Right forelimb (tissue), 1 donor: ENCODE measurements around the gene SV2B.

ENCODE experiments used
- DNase-seq: peaks from one replicate; pipeline ENCODE4 v3.0.0-alpha.2; 2018

SV2B gene

DNA sequence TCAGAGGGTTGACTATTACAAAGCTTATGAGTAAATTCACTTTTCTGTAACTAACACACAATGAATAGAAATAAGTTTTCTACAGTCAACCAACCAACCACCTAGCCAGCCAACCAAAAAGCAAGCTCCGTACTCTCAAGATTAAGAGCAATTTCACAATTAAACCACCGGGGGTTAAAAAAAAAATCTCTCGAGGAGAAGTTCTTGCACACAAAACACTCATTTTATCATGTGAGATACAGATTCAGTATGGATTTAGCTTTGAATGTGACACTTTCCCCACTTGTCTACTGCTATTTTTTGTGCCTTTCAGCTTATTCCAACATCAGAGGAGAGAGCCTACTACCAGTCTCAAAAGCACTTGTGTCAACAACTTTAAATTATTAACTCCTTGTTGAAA, 135.3 kb downstream of the SV2B start:
- DNase-seq, result no peak

GRCh38 chr15:91237445-91237844, 137.4 kb downstream of the SV2B start:
- DNase-seq, result no peak

- no peak for DNase-seq
These were observed 138.8 kb downstream of the SV2B start for GRCh38 chr15:91238644-91239425.

DNA sequence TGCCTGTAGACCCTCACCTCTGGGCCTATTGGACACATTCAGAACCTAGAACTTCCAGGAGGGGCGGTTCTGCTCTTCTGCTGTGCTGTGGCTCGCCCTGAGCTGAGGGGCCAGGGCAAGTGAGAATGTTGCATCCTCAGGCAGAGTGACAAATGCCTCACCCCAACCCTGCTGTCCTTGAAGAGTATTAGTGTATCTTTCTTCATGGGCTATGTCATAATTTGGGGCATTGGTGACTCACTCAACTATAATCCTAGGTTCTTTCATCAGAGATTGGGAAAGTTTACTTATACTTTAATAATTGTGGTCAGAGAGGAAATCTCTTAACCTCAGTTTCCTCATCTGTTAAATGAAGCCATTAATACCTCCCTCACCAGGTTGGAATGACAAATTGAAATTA, 143.8 kb downstream of the SV2B start:
- DNase-seq, result no peak

- DNase-seq, result no peak
These were observed 144.9 kb downstream of the SV2B start for GRCh38 chr15:91244919-91245318.

- no peak for DNase-seq
These were observed 146.9 kb downstream of the SV2B start for GRCh38 chr15:91246998-91247397.

DNA sequence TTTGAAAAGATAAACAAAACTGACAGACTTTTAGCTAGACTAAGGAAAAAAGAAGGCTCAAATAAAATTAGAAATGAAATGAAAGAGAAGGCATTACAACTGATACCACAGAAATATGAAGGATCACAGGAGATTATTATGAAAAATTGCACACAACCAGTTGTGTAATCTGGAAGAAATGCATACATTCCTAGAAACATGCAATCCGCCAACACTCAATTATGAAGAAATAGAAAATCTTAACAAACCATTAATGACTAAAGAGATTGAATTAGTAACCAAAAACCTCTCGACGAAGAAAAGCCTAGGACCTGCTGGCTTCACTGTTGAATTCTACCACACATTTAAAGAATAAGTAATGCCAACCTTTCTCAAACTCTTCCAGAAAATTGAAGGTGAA, 149.5 kb downstream of the SV2B start:
- no peak for DNase-seq

- DNase-seq, result no peak
These were observed 152.3 kb downstream of the SV2B start for GRCh38 chr15:91252322-91252721.

- DNase-seq, result no peak
These were observed 152.7 kb downstream of the SV2B start for GRCh38 chr15:91252756-91253155.

GRCh38 chr15:91253605-91254004, 153.5 kb downstream of the SV2B start:
- no peak for DNase-seq

DNA sequence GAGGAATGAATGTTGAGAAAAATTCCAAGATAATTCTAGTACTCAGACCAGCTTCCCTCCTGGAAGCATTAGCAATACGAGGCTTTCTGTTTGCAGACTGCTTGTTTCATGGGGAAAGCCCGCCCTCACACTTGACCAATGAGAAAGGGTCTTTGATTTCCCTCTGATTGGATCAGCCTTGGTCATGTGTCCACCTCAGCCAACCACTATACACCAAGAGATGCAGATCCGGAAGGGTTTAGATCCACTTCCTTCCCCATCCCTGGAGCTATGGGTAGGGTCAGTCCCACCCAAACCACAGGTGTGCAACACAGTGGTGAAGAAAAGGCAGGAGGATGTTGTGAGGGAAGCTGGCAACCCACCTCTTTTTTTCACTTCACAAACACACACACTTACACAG, 154.7 kb downstream of the SV2B start:
- DNase-seq, result no peak

GRCh38 chr15:91255670-91256192, 155.7 kb downstream of the SV2B start:
- no peak for DNase-seq

GRCh38 chr15:91257746-91258414, 157.8 kb downstream of the SV2B start:
- no peak for DNase-seq

GRCh38 chr15:91258415-91258759, 158.3 kb downstream of the SV2B start:
- no peak for DNase-seq

DNA sequence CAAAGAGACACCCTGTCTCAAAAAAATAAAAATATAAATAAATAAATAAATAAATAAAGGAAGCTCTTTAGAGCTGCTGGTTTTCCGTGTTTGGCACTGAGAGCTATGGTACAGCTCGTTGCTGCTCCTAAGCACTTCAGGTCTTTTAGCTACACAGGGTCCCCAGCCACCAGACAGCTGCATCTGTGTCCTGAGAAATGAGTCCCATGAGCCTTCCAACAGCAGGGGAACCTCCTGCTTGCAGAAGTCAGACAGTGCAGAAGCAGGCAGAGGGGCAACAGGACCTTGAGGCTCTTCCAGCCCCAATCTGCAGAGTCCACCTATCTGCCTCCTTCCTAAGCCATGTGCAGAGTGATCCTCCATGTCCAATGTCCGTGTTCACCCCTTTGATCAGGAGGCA, 159.0 kb downstream of the SV2B start:
- DNase-seq, result no peak

DNA sequence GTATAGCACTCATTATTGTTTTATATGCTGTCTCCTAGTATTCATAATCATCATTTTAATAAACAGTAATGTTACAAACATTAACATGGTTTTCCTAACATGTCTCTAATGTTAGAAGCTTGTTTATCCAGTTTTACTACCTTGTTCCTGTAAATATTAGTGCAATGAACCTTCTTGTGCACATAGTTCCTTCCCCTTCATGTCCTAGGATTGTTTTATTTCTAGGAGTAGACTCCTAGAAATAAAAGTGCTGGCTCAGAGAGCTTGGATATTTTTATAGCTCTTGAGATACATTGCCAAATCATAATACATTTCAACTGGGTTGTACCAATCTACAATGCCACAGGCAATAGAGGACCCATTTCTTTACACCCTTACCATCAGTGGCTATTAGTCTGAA, 161.3 kb downstream of the SV2B start:
- no peak for DNase-seq

GRCh38 chr15:91263632-91264531, 163.8 kb downstream of the SV2B start:
- peak; percentile 48 for DNase-seq

GRCh38 chr15:91264651-91265351, 164.7 kb downstream of the SV2B start:
- DNase-seq, result no peak

- DNase-seq, result no peak
These were observed 165.4 kb downstream of the SV2B start for GRCh38 chr15:91265416-91265940.

DNA sequence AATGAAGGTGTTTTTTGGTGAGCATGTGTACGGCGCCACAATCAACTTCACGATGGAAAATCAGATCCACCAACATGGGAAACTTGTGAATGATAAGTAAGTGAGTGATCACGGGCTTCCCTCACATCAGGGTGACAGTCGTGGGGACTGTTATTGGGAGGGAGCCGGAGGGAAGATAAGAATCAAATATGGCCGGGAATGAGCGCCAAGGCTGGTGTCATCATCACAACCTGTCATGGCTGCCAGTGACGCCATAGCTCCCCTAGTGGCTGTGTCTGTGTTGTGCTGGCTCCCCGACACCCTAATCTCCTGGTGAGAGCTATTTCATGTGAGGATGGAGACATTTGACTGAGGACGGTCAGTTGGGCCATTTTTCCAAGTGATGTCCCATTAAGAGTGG, 168.5 kb downstream of the SV2B start:
- no peak for DNase-seq

- no peak for DNase-seq
These were observed 170.7 kb downstream of the SV2B start for GRCh38 chr15:91270747-91271146.

DNA sequence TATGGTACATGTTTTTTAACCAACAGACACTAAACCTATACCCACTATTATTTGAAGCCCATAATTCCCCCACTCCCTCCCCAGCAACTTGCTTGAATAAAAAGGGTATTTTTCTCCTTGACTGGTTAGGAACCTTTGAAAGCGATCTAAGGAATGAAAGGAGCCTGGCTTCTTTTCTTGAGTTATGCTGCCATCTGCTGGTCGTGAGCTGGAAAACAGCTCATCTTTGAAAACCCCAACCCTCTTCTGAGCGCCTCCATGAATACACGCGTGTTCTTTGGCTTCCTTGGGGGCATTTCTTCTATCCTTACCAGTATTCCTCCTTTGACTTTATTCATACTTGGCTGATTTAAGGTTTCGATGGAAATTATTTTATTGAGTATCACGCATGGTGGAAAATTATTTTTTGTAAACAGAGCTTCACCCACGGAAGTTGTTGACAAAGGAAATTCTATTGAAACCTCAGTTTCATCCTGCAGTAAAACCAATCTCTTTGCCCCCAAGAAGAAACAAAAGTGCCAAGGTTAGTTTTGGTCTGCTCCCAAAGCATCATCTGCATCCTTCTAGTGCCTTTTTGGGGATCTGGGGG, 171.6 kb downstream of the SV2B start:
- peak; percentile 71 for DNase-seq
